Suprapubic skin (tissue), 4 donors: ENCODE data around the gene C19orf33. TPM values are rescaled to one million over a fixed set of nuclear protein-coding genes. Genes with fewer than 3 reads are reported as not detected.

Experiments used
- DNase-seq, 2 donors: peaks; one replicate each; pipeline ENCODE4 v3.0.0-alpha.2; 2019; ENCODE audit warnings: low spot score in 2 of 2
- H3K27ac ChIP-seq: fragments of 200-600 bp; sonication (generic); one replicate; pipeline ENCODE4 v1.5.1; 2019
- H3K27me3 ChIP-seq: fragments of 200-600 bp; sonication (generic); one replicate; pipeline ENCODE4 v1.5.1; 2019
- H3K36me3 ChIP-seq: fragments of 200-600 bp; sonication (generic); one replicate; pipeline ENCODE4 v1.5.1; 2019
- H3K4me1 ChIP-seq: fragments of 200-600 bp; sonication (generic); one replicate; pipeline ENCODE4 v1.5.1; 2019
- H3K4me3 ChIP-seq: fragments of 200-600 bp; sonication (generic); one replicate; pipeline ENCODE4 v1.5.1; 2019; ENCODE audit warnings: mild to moderate bottlenecking
- H3K9me3 ChIP-seq: fragments of 200-600 bp; sonication (generic); one replicate; pipeline ENCODE4 v1.5.1; 2019
- EP300 ChIP-seq: sonication (generic); formaldehyde crosslinking; IDR thresholded peaks from one replicate; pipeline ENCODE4 v1.6.1; 2017; ENCODE audit warnings: antibody characterized with exemption
- POLR2A ChIP-seq, 2 donors: fragments of 450-650 bp; IDR thresholded peaks; one replicate each; pipeline ENCODE4 v1.6.1; 2017; ENCODE audit warnings: antibody characterized with exemption in 2 of 2, mild to moderate bottlenecking in 2 of 2, moderate library complexity in 2 of 2
- POLR2AphosphoS5 ChIP-seq, 3 donors: sonication (generic); formaldehyde crosslinking; IDR thresholded peaks; one replicate each; pipeline ENCODE4 v1.6.1; 2017; ENCODE audit warnings: antibody characterized with exemption in 3 of 3
- WGBS: methylation state at CpG from one replicate; pipeline ENCODE4 v1.1.5; 2018; 5-methylcytosine and 5-hydroxymethylcytosine counted together
- total RNA-seq, 4 donors: library from RNA; depleted of rRNA; stranded (reverse); fragments of >200 nt; gene quantifications; one replicate each; pipeline ENCODE4 v1.1.0, GENCODE V29; 2016
- TF ChIP-seq, protein P1 (sequence below), 2 donors: fragments of 200-600 bp in 1 of 2; fragments of 450-650 bp in 1 of 2; sonication (generic) in 1 of 2; IDR thresholded peaks; one replicate each; pipeline ENCODE4 v1.5.1; 2016 to 2019; ENCODE audit warnings: antibody characterized with exemption in 2 of 2, mild to moderate bottlenecking in 1 of 2, moderate library complexity in 1 of 2

The C19orf33 gene
- total RNA-seq, 4 donors from 2014 or later = 182 to 452 (median 349) TPM

DNA sequence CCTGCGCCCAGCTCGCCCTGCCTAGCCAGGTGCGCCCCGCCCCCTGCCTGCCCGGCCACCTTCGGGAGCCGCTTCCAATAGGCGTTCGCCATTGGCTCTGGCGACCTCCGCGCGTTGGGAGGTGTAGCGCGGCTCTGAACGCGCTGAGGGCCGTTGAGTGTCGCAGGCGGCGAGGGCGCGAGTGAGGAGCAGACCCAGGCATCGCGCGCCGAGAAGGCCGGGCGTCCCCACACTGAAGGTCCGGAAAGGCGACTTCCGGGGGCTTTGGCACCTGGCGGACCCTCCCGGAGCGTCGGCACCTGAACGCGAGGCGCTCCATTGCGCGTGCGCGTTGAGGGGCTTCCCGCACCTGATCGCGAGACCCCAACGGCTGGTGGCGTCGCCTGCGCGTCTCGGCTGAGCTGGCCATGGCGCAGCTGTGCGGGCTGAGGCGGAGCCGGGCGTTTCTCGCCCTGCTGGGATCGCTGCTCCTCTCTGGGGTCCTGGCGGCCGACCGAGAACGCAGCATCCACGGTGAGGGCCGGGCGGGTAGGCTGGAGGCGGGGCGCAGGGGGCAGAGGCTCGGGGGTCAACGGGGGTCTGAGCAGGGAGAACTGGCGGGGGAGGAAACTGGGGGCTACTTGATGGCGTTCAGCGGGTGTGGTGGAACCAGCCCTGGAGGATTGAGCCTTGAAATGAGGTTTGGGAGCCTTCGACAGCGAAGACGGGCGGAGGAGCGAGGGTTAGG is 39.4 kb upstream of the C19orf33 start, which contains the start of gene SPINT2:
Gene SPINT2, plus strand, starts transcription at position 88 of the 727 bp plus-strand sequence. Its CDS starts 320 bp downstream, at position 408.
- Histone ChIP-seq H3K9me3 (no peaks in the 10 kb centered on the region), H3K27ac (peak within 1 kb of the TSS; percentile 87), H3K4me1 (peaks cover 43% of the 10 kb centered on the region), H3K27me3 (peaks cover 4% of the 10 kb centered on the region), H3K4me3 (peak within 1 kb of the TSS; percentile 60), H3K36me3 (no peaks in the 10 kb centered on the region)
- TF ChIP-seq POLR2A (IDR thresholded peaks at IDR 0.05) (peak in 1 of 2 donors; percentile 68), EP300 (no peak), POLR2AphosphoS5 (IDR thresholded peaks at IDR 0.05) (peak in 2 of 3 donors; percentile 32 to 62)
- TF ChIP-seq, protein P1, sequence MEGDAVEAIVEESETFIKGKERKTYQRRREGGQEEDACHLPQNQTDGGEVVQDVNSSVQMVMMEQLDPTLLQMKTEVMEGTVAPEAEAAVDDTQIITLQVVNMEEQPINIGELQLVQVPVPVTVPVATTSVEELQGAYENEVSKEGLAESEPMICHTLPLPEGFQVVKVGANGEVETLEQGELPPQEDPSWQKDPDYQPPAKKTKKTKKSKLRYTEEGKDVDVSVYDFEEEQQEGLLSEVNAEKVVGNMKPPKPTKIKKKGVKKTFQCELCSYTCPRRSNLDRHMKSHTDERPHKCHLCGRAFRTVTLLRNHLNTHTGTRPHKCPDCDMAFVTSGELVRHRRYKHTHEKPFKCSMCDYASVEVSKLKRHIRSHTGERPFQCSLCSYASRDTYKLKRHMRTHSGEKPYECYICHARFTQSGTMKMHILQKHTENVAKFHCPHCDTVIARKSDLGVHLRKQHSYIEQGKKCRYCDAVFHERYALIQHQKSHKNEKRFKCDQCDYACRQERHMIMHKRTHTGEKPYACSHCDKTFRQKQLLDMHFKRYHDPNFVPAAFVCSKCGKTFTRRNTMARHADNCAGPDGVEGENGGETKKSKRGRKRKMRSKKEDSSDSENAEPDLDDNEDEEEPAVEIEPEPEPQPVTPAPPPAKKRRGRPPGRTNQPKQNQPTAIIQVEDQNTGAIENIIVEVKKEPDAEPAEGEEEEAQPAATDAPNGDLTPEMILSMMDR (IDR thresholded peaks at IDR 0.05) = no peak
- WGBS = 15% methylated on average over 36 of the region's 78 CpGs
- DNase-seq = peak in 1 of 2 donors; percentile 78

DNA sequence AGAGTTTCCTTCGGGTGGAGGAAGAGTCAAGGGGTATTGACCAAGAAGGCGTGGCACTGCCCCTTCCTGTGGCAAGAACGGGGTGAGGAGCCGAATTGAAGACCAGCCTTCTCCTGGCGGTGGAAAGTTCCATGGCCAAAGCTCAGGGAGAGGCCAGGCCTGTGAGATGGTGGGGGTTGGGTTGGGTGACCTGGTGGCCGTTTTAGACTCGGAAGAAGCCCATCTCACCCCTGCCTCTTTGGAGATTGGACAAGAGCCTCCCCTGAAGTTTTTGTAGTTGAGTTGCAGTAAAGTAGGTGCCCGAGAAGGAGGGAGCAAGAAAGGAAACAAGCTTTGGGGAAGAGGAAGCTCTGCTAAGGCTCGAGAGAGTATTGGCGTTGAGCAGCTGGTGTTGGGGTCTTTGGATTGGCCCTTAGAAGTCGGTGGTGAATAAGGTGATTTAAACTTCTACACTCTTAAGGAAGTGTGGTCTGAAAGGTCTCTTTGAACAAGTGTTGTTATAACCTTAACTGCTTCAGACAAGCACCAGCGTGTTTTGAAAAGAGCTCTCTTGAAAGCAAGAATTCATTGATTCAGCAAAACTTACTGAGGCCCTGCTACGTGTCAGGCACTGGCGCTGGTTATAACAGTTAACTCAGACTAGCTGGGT is 38.7 kb upstream of the C19orf33 start:
- DNase-seq = no peak
- no peaks in the 10 kb centered on the region for H3K36me3 ChIP-seq
- peaks cover 43% of the 10 kb centered on the region for H3K4me1 ChIP-seq
- TF ChIP-seq, protein P1 (IDR thresholded peaks at IDR 0.05) = no peak
- TF ChIP-seq POLR2AphosphoS5 (IDR thresholded peaks at IDR 0.05) (no peak), EP300 (no peak), POLR2A (IDR thresholded peaks at IDR 0.05) (no peak)
- 41% methylated on average over 14 of the region's 14 CpGs for WGBS
- no peaks in the 10 kb centered on the region for H3K9me3 ChIP-seq
- H3K27me3 ChIP-seq = peaks cover 4% of the 10 kb centered on the region
- H3K27ac ChIP-seq = peak overlapping the region; percentile 87
- peak overlapping the region; percentile 60 for H3K4me3 ChIP-seq

DNA sequence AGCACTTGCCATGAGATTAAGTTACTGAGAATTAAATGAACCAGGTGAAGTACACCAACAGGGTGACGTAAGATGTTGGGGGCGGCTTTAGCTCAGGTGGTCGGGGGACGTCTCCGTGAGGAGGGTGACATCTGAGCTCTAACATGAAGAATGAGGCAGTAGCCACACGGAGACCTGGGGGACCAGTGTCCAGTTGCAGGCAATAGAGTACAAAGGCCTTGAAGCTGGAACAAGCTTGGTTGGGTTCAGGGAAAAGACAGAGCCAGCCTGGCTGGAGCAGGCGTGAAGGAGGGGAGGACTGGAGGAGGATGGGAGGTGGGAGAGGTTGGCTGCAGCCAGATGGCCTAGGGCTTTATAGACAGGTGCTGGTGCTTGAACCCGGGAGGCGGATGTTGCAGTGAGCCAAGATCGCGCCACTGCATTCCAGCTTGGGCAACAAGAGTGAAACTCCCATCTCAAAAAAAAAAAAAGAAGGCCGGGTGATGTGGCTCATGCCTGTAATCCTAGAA is 38.1 kb upstream of the C19orf33 start:
- WGBS = 58% methylated on average over 12 of the region's 12 CpGs
- TF ChIP-seq POLR2AphosphoS5 (IDR thresholded peaks at IDR 0.05) (no peak), POLR2A (IDR thresholded peaks at IDR 0.05) (no peak), EP300 (no peak)
- TF ChIP-seq, protein P1 (IDR thresholded peaks at IDR 0.05) = no peak
- Histone ChIP-seq H3K36me3 (no peaks in the 10 kb centered on the region), H3K9me3 (no peaks in the 10 kb centered on the region), H3K4me1 (peaks cover 43% of the 10 kb centered on the region), H3K27ac (peak overlapping the region; percentile 87), H3K4me3 (peak overlapping the region; percentile 60), H3K27me3 (peaks cover 4% of the 10 kb centered on the region)
- DNase-seq = no peak

DNA sequence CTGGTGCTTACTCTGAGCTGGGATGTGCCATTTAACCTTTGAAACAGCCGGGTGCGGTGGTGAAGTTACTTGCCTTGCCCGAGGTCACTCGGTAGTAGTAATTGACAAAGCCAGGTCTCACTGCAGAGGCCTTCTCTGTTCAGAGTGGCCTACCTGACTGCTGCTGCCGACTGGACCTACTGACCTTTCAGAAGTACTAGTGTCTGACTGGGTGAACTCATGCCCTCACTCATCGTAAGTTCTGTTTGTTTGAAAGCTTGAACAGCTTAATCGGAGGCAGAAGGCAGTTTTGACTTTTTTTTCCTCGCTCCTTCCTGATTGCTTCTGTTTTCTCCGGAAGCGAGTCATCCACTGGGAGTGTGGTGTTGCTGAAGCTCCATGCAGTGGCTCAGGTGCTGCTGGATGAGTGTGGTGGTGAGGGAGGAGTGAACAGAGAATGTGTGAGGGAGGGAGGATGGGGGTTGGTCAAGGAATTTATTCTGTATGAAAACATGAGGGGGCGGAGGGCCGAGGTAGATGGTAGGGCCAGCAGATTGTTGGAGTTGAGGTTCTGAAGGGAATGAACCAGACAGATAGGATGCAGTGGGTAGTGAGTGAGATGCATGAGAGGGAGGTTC is 37.0 kb upstream of the C19orf33 start:
- 39% methylated on average over 10 of the region's 12 CpGs for WGBS
- Histone ChIP-seq H3K9me3 (no peaks in the 10 kb centered on the region), H3K27me3 (peaks cover 4% of the 10 kb centered on the region), H3K36me3 (no peaks in the 10 kb centered on the region), H3K4me1 (peaks cover 43% of the 10 kb centered on the region), H3K27ac (peak overlapping the region; percentile 87), H3K4me3 (peak overlapping the region; percentile 60)
- no peak for DNase-seq
- no peak for TF ChIP-seq EP300
- TF ChIP-seq, protein P1 (IDR thresholded peaks at IDR 0.05) = no peak
- no peak for TF ChIP-seq POLR2AphosphoS5 (IDR thresholded peaks at IDR 0.05)
- TF ChIP-seq POLR2A (IDR thresholded peaks at IDR 0.05) = no peak
